ENCODE data around the gene KIF20A.
"Not testable (repeated sequence)": the region's sequence is repeated elsewhere in the genome, so short reads cannot be mapped to it uniquely, and the experiment has no call there.

DNA sequence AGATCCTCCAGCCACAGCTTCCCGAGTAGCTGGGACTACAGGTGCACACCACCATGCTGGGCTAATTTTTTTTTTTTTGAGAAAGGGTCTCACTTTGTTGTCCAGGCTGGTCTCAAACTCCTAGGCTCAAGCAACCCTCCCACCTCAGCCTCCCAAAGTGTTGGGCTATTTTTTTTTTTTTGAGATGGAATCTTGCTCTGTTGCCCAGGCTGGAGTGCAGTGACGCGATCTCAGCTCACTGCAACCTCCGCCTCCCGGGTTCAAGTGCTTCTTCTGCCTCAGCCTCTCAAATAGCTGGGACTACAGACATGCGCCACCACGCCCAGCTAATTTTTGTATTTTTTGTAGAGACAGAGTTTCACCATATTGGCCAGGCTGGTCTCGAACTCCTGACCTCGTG is 22.9 kb upstream of the KIF20A start:
- TF ChIP-seq, protein P1, sequence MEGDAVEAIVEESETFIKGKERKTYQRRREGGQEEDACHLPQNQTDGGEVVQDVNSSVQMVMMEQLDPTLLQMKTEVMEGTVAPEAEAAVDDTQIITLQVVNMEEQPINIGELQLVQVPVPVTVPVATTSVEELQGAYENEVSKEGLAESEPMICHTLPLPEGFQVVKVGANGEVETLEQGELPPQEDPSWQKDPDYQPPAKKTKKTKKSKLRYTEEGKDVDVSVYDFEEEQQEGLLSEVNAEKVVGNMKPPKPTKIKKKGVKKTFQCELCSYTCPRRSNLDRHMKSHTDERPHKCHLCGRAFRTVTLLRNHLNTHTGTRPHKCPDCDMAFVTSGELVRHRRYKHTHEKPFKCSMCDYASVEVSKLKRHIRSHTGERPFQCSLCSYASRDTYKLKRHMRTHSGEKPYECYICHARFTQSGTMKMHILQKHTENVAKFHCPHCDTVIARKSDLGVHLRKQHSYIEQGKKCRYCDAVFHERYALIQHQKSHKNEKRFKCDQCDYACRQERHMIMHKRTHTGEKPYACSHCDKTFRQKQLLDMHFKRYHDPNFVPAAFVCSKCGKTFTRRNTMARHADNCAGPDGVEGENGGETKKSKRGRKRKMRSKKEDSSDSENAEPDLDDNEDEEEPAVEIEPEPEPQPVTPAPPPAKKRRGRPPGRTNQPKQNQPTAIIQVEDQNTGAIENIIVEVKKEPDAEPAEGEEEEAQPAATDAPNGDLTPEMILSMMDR (IDR thresholded peaks at IDR 0.05; ENCODE audit: low read depth, low read length) = not testable (repeated sequence)
- not testable (repeated sequence) for TF ChIP-seq POLR2A (IDR thresholded peaks at IDR 0.05; ENCODE audit: extremely low read depth, insufficient read length); MYC (IDR thresholded peaks at IDR 0.05; ENCODE audit: low read depth, low read length)
- TF ChIP-seq, protein P2, sequence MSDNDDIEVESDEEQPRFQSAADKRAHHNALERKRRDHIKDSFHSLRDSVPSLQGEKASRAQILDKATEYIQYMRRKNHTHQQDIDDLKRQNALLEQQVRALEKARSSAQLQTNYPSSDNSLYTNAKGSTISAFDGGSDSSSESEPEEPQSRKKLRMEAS (IDR thresholded peaks at IDR 0.05; ENCODE audit: low read depth, low read length) = not testable (repeated sequence)
